Right lobe of liver (tissue), 4 donors: Measurements from ENCODE around the gene GXYLT2.

ENCODE experiments used
- POLR2A ChIP-seq: fragments of 450-650 bp; IDR thresholded peaks from one replicate; pipeline ENCODE4 v1.6.1; 2017; ENCODE audit warnings: antibody characterized with exemption, mild to moderate bottlenecking
- TF ChIP-seq, protein P1 (sequence below), 4 donors: fragments of 200-600 bp in 3 of 4; fragments of 450-650 bp in 1 of 4; IDR thresholded peaks; one replicate each; pipeline versions ENCODE4 v1.5.1 to v1.8.0; 2016 to 2022; ENCODE audit warnings: antibody characterized with exemption in 4 of 4, mild to moderate bottlenecking in 2 of 4
- donor health status: DM: no; HTN: no; CAD: no.
- donor health status: DM: no; HTN: no; CAD: no.
- donor health status: DM: no; HTN: yes; CAD: no.

DNA sequence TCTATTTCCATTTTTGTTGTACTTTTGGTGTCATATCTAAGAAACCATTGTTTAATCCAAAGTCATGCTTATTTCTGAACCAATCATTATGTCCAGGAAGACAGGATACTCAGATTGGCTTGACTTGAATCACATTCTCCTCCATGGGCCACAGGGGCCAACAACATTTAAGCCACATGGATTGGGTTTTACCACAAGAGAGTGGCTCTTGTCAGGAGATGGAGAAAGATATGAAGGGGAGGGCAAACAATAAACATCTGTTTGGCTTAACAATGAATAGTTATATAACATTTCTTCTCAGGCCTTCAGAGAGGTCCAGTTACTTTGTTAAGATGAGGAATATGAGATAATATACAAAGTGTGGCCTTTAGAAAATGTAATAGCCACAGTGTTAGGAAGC is 44.6 kb downstream of the GXYLT2 start:
- TF ChIP-seq, protein P1, sequence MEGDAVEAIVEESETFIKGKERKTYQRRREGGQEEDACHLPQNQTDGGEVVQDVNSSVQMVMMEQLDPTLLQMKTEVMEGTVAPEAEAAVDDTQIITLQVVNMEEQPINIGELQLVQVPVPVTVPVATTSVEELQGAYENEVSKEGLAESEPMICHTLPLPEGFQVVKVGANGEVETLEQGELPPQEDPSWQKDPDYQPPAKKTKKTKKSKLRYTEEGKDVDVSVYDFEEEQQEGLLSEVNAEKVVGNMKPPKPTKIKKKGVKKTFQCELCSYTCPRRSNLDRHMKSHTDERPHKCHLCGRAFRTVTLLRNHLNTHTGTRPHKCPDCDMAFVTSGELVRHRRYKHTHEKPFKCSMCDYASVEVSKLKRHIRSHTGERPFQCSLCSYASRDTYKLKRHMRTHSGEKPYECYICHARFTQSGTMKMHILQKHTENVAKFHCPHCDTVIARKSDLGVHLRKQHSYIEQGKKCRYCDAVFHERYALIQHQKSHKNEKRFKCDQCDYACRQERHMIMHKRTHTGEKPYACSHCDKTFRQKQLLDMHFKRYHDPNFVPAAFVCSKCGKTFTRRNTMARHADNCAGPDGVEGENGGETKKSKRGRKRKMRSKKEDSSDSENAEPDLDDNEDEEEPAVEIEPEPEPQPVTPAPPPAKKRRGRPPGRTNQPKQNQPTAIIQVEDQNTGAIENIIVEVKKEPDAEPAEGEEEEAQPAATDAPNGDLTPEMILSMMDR (IDR thresholded peaks at IDR 0.05) = no peak
- TF ChIP-seq POLR2A = no peak
